SK-N-MC (cell line): ENCODE measurements around the gene NODAL.

Experiments used
- EZH2 ChIP-seq: fragments of 200-600 bp; sonication (generic); IDR thresholded peaks from one replicate; pipeline ENCODE4 v1.6.1; 2017; ENCODE audit warnings: antibody characterized with exemption
- FOXP2 ChIP-seq: optimal IDR thresholded peaks from 2 replicates; pipeline ENCODE3; 2011; ENCODE audit warnings: mild to moderate bottlenecking, moderate library complexity; ENCODE audit not compliant: insufficient read depth; ENCODE audit errors: extremely low read length, control extremely low read depth
- POLR2AphosphoS5 ChIP-seq: IDR thresholded peaks from 2 replicates; pipeline ENCODE4 v1.6.1; 2012; ENCODE audit warnings: mild to moderate bottlenecking, low read depth, low read length, borderline replicate concordance

GRCh38 chr10:70459061-70459773, 17.7 kb upstream of the NODAL start:
- TF ChIP-seq EZH2 (no peak), POLR2AphosphoS5 (no peak), FOXP2 (no peak)
